Chondrocyte (in vitro differentiated cells): ENCODE measurements around the gene PTPRN2. TPM values are rescaled to one million over a fixed set of nuclear protein-coding genes. Genes with fewer than 3 reads are reported as not detected.

Experiments used
- DNase-seq: peaks from one replicate; pipeline ENCODE4 v3.0.0; 2021; ENCODE audit warnings: mixed read lengths, low spot score
- H3K27ac Mint-ChIP-seq: one replicate; pipeline ENCODE4 v1.8.0; 2021; ENCODE audit warnings: mild to moderate bottlenecking, moderate library complexity, mixed read lengths; ENCODE audit not compliant: unreplicated experiment
- H3K27me3 Mint-ChIP-seq: 2 replicates; pipeline ENCODE4 v1.8.0; 2021; ENCODE audit warnings: low read depth, mixed read lengths
- H3K36me3 Mint-ChIP-seq: 2 replicates; pipeline ENCODE4 v1.8.0; 2021; ENCODE audit warnings: low read depth, mixed read lengths
- H3K4me1 Mint-ChIP-seq: 2 replicates; pipeline ENCODE4 v1.8.0; 2021; ENCODE audit warnings: low read depth, mild to moderate bottlenecking, mixed read lengths
- H3K4me3 Mint-ChIP-seq: one replicate; pipeline ENCODE4 v1.8.0; 2021; ENCODE audit warnings: mild to moderate bottlenecking, moderate library complexity, mixed read lengths; ENCODE audit not compliant: unreplicated experiment
- H3K9me3 Mint-ChIP-seq: 2 replicates; pipeline ENCODE4 v1.8.0; 2021; ENCODE audit warnings: low read depth, mixed read lengths
- CTCF ChIP-seq: fragments of 200-600 bp; sonication (generic); IDR thresholded peaks from 2 replicates; pipeline ENCODE4 v1.5.0; 2021; ENCODE audit warnings: antibody characterized with exemption, mild to moderate bottlenecking, moderate library complexity
- total RNA-seq: library from RNA; stranded (reverse); gene quantifications from 3 replicates; pipeline ENCODE4 v1.2.1, GENCODE V29; 2021

PTPRN2 gene
- total RNA-seq, 1 donor from 2014 or later = 0.30 TPM

- Mint-ChIP-seq H3K4me1 (no peaks in the 10 kb centered on the region), H3K4me3 (no peak overlapping the region)
Measured at GRCh38 chr7:157550300-157551275, 1037.0 kb downstream of the PTPRN2 start.

GRCh38 chr7:157549612-157550299 lies 1037.9 kb downstream of the PTPRN2 start:
- H3K36me3 Mint-ChIP-seq = no peaks in the 10 kb centered on the region

More at GRCh38 chr7:157550300-157551275, 1037.0 kb downstream of the PTPRN2 start:
- no peak for TF ChIP-seq CTCF
- no peaks in the 10 kb centered on the region for H3K9me3 Mint-ChIP-seq
- no peak overlapping the region for H3K27ac Mint-ChIP-seq
- peaks cover 2% of the 10 kb centered on the region for H3K27me3 Mint-ChIP-seq
- DNase-seq = peak; percentile 65
- H3K36me3 Mint-ChIP-seq = no peaks in the 10 kb centered on the region

GRCh38 chr7:157548691-157549303 lies 1038.8 kb downstream of the PTPRN2 start:
- H3K4me3 Mint-ChIP-seq = no peak overlapping the region
- no peaks in the 10 kb centered on the region for H3K4me1 Mint-ChIP-seq
- no peaks in the 10 kb centered on the region for H3K9me3 Mint-ChIP-seq
- H3K36me3 Mint-ChIP-seq = no peaks in the 10 kb centered on the region
- TF ChIP-seq CTCF = no peak
- H3K27ac Mint-ChIP-seq = no peak overlapping the region
- DNase-seq = peak; percentile 77
- H3K27me3 Mint-ChIP-seq = peaks cover 2% of the 10 kb centered on the region

More at GRCh38 chr7:157549612-157550299, 1037.9 kb downstream of the PTPRN2 start:
- Mint-ChIP-seq H3K27me3 (peaks cover 2% of the 10 kb centered on the region), H3K9me3 (no peaks in the 10 kb centered on the region), H3K4me3 (no peak overlapping the region), H3K4me1 (no peaks in the 10 kb centered on the region), H3K27ac (no peak overlapping the region)
- DNase-seq = peak; percentile 72
- no peak for TF ChIP-seq CTCF

- Mint-ChIP-seq H3K4me3 (no peak overlapping the region), H3K36me3 (no peaks in the 10 kb centered on the region), H3K4me1 (no peaks in the 10 kb centered on the region), H3K9me3 (no peaks in the 10 kb centered on the region), H3K27ac (no peak overlapping the region), H3K27me3 (peaks cover 5% of the 10 kb centered on the region)
- TF ChIP-seq CTCF = no peak
- DNase-seq = peak; percentile 89
Measured at GRCh38 chr7:157547611-157548010, 1040.0 kb downstream of the PTPRN2 start.

GRCh38 chr7:157547102-157547501 lies 1040.5 kb downstream of the PTPRN2 start:
- Mint-ChIP-seq H3K27ac (no peak overlapping the region), H3K36me3 (no peaks in the 10 kb centered on the region), H3K27me3 (peaks cover 8% of the 10 kb centered on the region), H3K4me1 (no peaks in the 10 kb centered on the region), H3K4me3 (no peak overlapping the region), H3K9me3 (no peaks in the 10 kb centered on the region)
- DNase-seq = peak; percentile 55
- TF ChIP-seq CTCF = no peak
